Measurements from ENCODE around the gene COL26A1. TPM values are rescaled to one million over a fixed set of nuclear protein-coding genes. Genes with fewer than 3 reads are reported as not detected.

The COL26A1 gene
- polyA plus RNA-seq, 2 donors, result not detected

DNA sequence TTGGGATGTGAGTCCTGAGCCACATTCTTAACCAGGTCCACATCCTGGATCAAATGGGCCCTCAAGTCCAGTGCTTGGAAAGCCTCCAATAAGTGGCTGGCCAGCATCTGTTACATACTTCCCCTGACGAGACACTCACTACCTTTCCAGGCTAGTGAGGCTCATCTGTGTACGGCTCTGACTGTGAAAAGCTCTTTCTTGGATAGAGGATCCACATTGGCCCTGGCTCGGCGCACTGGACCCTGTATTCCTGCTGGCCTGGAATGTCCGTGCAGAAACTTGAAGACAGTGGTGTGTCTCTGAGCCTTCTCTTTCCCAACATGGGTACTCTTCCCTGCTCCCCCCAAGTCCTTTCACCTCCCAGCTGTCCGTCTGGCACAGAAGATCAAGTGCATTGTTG is 230.9 kb downstream of the COL26A1 start:
- Histone ChIP-seq H3K27me3 (ENCODE audit: control insufficient read depth in 1 of 2, insufficient read depth in 2 of 2, low read length in 2 of 2) (no peaks in the 10 kb centered on the region), H3K9me3 (ENCODE audit: control insufficient read depth in 2 of 2, insufficient read depth in 1 of 2, low read depth in 1 of 2, low read length in 1 of 2) (peaks cover 0 to 3% of the 10 kb centered on the region in 2 donors), H3K4me3 (ENCODE audit: low read depth in 1 of 2, low read length in 2 of 2) (no peak overlapping the region), H3K27ac (ENCODE audit: low read depth in 2 of 2, low read length in 1 of 2) (no peak overlapping the region), H3K4me1 (ENCODE audit: control insufficient read depth in 2 of 2, insufficient read depth in 2 of 2, low read length in 1 of 2) (peaks cover 0 to 4% of the 10 kb centered on the region in 2 donors), H3K36me3 (ENCODE audit: control insufficient read depth in 2 of 2, insufficient read depth in 2 of 2, low read length in 1 of 2) (no peaks in the 10 kb centered on the region)
- WGBS, 2 donors, result 88 to 90% methylated on average over 6 of the region's 6 CpGs

DNA sequence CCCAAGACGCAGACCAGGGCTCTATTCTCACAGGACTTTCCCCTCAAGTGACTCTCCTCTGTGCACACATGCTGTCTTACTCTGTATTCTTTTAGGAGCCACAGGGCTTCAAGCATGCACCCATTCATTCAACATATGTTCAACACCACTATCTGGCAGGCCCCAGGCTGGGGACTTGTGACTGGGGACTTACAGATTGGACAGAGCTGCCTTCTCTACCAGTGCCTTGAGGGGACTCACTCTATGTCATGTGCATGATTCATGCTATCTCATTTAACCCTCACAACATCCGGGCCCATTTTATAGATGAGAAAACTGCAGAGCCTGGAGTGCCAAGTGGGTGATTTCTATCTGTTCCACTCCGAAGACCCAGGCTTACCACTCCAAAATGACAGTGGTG is 232.1 kb downstream of the COL26A1 start:
- Histone ChIP-seq H3K4me1 (ENCODE audit: control insufficient read depth in 2 of 2, insufficient read depth in 2 of 2, low read length in 1 of 2) (peaks cover 0 to 4% of the 10 kb centered on the region in 2 donors), H3K36me3 (ENCODE audit: control insufficient read depth in 2 of 2, insufficient read depth in 2 of 2, low read length in 1 of 2) (no peaks in the 10 kb centered on the region), H3K27me3 (ENCODE audit: control insufficient read depth in 1 of 2, insufficient read depth in 2 of 2, low read length in 2 of 2) (no peaks in the 10 kb centered on the region), H3K9me3 (ENCODE audit: control insufficient read depth in 2 of 2, insufficient read depth in 1 of 2, low read depth in 1 of 2, low read length in 1 of 2) (peaks cover 0 to 3% of the 10 kb centered on the region in 2 donors), H3K27ac (ENCODE audit: low read depth in 2 of 2, low read length in 1 of 2) (no peak overlapping the region), H3K4me3 (ENCODE audit: low read depth in 1 of 2, low read length in 2 of 2) (no peak overlapping the region)
- 86 to 89% methylated on average over 3 of the region's 3 CpGs for WGBS, 2 donors

DNA sequence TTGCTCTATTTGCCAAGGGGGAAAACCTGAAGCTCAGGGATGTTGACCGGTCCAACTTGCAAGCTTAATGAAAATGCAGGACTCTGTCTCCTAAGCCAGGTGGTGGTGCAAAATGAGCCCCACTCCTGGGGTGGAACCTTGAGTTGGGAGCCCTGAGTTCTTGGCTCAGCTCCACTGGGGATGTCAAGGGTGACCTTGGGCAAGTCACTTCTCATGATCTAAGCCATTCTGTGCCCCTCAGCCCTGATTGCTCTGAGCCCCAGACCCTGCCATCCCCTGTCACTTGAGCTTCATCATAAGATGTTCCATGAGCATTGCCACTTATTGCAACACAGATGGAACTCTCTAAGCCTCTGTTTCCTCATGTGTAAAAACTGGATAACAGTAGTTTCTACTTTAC is 232.6 kb downstream of the COL26A1 start:
- Histone ChIP-seq H3K4me1 (ENCODE audit: control insufficient read depth in 2 of 2, insufficient read depth in 2 of 2, low read length in 1 of 2) (peaks cover 0 to 4% of the 10 kb centered on the region in 2 donors), H3K27me3 (ENCODE audit: control insufficient read depth in 1 of 2, insufficient read depth in 2 of 2, low read length in 2 of 2) (no peaks in the 10 kb centered on the region), H3K4me3 (ENCODE audit: low read depth in 1 of 2, low read length in 2 of 2) (no peak overlapping the region), H3K27ac (ENCODE audit: low read depth in 2 of 2, low read length in 1 of 2) (no peak overlapping the region), H3K9me3 (ENCODE audit: control insufficient read depth in 2 of 2, insufficient read depth in 1 of 2, low read depth in 1 of 2, low read length in 1 of 2) (peaks cover 0 to 3% of the 10 kb centered on the region in 2 donors), H3K36me3 (ENCODE audit: control insufficient read depth in 2 of 2, insufficient read depth in 2 of 2, low read length in 1 of 2) (no peaks in the 10 kb centered on the region)
- 95 to 100% methylated on average over 1 of the region's 1 CpG for WGBS, 2 donors

DNA sequence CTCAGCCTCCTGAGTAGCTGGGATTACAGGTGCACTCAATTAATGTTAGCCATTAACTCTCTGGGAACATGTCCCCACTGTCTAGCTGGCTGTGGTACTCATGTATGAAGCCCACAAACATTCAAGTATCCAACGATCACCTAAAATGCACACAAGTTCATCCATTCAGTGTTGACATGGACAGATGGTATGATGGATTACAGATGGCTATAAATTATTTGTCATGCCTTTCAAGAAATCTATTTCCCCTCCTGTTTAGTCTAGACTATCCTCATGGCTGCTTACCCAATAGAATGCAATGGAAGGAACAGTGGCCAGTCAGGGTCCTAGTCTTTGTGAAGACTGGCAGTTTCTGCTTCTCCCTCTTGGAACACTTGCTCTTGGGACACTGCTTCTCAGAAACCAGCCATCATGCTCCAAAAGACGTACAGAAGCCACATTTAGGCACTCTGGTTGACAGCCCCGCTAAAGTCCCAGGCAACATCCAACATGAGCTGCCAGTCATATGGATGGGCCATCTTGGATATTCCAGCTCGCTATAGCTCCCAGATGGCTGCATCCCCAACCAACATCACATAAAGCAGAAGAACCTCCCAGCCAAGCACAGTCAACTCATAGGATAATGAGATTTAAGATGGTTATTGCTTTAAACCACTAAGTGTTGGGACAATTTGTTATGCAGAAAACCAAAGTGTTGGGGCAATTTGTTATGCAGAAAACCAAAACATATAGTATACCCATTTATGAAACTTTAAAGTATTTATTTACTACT is 233.3 kb downstream of the COL26A1 start:
- Histone ChIP-seq H3K9me3 (ENCODE audit: control insufficient read depth in 2 of 2, insufficient read depth in 1 of 2, low read depth in 1 of 2, low read length in 1 of 2) (peaks cover 0 to 3% of the 10 kb centered on the region in 2 donors), H3K27ac (ENCODE audit: low read depth in 2 of 2, low read length in 1 of 2) (no peak overlapping the region), H3K4me1 (ENCODE audit: control insufficient read depth in 2 of 2, insufficient read depth in 2 of 2, low read length in 1 of 2) (no peaks in the 10 kb centered on the region), H3K36me3 (ENCODE audit: control insufficient read depth in 2 of 2, insufficient read depth in 2 of 2, low read length in 1 of 2) (no peaks in the 10 kb centered on the region), H3K27me3 (ENCODE audit: control insufficient read depth in 1 of 2, insufficient read depth in 2 of 2, low read length in 2 of 2) (no peaks in the 10 kb centered on the region), H3K4me3 (ENCODE audit: low read depth in 1 of 2, low read length in 2 of 2) (no peak overlapping the region)
- 86 to 91% methylated on average over 4 of the region's 4 CpGs for WGBS, 2 donors

DNA sequence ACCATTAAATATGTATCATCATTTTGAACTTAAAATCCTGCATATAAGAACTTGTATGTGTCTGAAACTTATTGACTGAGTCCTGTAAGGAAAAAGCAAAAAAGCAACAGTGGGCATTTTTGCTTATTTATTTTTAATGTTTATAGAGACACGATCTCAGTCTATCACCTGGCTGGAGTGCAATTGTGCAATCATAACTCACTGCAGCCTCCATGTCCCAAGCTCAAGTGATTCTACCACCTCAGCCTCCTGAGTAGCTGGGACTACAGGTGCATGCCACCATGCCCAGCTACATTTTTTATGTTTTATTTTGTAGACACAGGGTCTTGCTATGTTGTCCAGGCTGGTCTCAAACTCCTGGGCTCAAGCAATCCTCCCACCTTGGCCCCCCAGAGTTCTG is 234.2 kb downstream of the COL26A1 start:
- Histone ChIP-seq H3K4me1 (ENCODE audit: control insufficient read depth in 2 of 2, insufficient read depth in 2 of 2, low read length in 1 of 2) (no peaks in the 10 kb centered on the region), H3K36me3 (ENCODE audit: control insufficient read depth in 2 of 2, insufficient read depth in 2 of 2, low read length in 1 of 2) (no peaks in the 10 kb centered on the region), H3K9me3 (ENCODE audit: control insufficient read depth in 2 of 2, insufficient read depth in 1 of 2, low read depth in 1 of 2, low read length in 1 of 2) (peaks cover 0 to 4% of the 10 kb centered on the region in 2 donors), H3K4me3 (ENCODE audit: low read depth in 1 of 2, low read length in 2 of 2) (no peak overlapping the region), H3K27me3 (ENCODE audit: control insufficient read depth in 1 of 2, insufficient read depth in 2 of 2, low read length in 2 of 2) (no peaks in the 10 kb centered on the region), H3K27ac (ENCODE audit: low read depth in 2 of 2, low read length in 1 of 2) (no peak overlapping the region)
- WGBS, 2 donors, result 51 to 52% methylated on average over 1 of the region's 1 CpG

DNA sequence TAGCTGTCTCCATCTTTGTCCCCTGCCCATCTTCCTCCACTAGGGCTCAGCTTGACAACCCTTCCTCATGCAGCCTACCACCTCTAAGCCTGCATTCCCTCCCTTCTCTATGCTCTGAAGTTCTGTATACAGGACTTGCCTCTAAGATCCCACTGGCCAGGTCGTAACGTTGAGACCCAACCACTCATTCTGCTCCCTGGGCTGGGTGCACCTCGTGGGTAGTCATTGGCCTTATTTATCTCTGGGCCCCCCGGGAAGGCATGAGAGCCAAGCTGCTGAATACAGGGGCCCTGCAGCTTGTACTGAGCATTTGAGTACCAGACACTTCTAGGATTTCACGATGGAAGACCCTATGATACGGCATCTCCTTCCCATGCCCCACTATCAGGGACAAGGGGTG is 235.3 kb downstream of the COL26A1 start:
- H3K27me3 ChIP-seq (ENCODE audit: control insufficient read depth in 1 of 2, insufficient read depth in 2 of 2, low read length in 2 of 2), result no peaks in the 10 kb centered on the region
- peaks cover 0 to 5% of the 10 kb centered on the region in 2 donors for H3K9me3 ChIP-seq (ENCODE audit: control insufficient read depth in 2 of 2, insufficient read depth in 1 of 2, low read depth in 1 of 2, low read length in 1 of 2)
- no peak overlapping the region for H3K27ac ChIP-seq (ENCODE audit: low read depth in 2 of 2, low read length in 1 of 2)
- no peaks in the 10 kb centered on the region for H3K4me1 ChIP-seq (ENCODE audit: control insufficient read depth in 2 of 2, insufficient read depth in 2 of 2, low read length in 1 of 2)
- no peaks in the 10 kb centered on the region for H3K36me3 ChIP-seq (ENCODE audit: control insufficient read depth in 2 of 2, insufficient read depth in 2 of 2, low read length in 1 of 2)
- no peak overlapping the region for H3K4me3 ChIP-seq (ENCODE audit: low read depth in 1 of 2, low read length in 2 of 2)
- WGBS, 2 donors, result 75 to 90% methylated on average over 6 of the region's 6 CpGs

DNA sequence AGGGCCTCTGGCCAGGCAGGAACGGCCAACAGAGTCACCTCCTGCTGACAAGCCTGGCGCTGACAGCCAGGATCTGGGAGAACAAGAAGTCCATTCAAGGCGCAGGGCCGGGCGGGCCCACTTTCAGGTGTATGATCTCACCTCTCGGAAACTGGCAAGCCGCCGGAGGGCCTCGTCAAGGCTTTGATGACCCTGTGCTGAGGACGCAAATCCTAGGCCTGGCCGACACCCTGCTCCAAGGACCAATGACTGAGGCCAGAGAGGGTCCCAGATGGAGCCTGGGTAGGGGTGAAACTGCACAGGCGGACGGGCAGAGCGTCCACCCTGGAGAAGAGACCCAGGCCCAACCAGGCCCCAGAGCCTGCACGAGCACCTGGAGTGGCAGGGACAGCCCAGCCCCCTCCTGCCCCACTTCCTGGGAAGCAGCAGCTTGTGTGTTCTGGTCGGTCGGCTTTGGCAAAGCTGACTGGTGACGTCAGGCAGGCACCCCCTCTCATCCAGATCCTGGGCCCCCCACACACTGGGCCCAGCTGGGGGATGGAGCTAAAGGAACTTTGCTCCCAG is 235.8 kb downstream of the COL26A1 start:
- 75 to 77% methylated on average over 18 of the region's 18 CpGs for WGBS, 2 donors
- peaks cover 0 to 5% of the 10 kb centered on the region in 2 donors for H3K9me3 ChIP-seq (ENCODE audit: control insufficient read depth in 2 of 2, insufficient read depth in 1 of 2, low read depth in 1 of 2, low read length in 1 of 2)
- no peak overlapping the region for H3K27ac ChIP-seq (ENCODE audit: low read depth in 2 of 2, low read length in 1 of 2)
- no peaks in the 10 kb centered on the region for H3K4me1 ChIP-seq (ENCODE audit: control insufficient read depth in 2 of 2, insufficient read depth in 2 of 2, low read length in 1 of 2)
- no peak overlapping the region for H3K4me3 ChIP-seq (ENCODE audit: low read depth in 1 of 2, low read length in 2 of 2)
- no peaks in the 10 kb centered on the region for H3K36me3 ChIP-seq (ENCODE audit: control insufficient read depth in 2 of 2, insufficient read depth in 2 of 2, low read length in 1 of 2)
- no peaks in the 10 kb centered on the region for H3K27me3 ChIP-seq (ENCODE audit: control insufficient read depth in 1 of 2, insufficient read depth in 2 of 2, low read length in 2 of 2)

DNA sequence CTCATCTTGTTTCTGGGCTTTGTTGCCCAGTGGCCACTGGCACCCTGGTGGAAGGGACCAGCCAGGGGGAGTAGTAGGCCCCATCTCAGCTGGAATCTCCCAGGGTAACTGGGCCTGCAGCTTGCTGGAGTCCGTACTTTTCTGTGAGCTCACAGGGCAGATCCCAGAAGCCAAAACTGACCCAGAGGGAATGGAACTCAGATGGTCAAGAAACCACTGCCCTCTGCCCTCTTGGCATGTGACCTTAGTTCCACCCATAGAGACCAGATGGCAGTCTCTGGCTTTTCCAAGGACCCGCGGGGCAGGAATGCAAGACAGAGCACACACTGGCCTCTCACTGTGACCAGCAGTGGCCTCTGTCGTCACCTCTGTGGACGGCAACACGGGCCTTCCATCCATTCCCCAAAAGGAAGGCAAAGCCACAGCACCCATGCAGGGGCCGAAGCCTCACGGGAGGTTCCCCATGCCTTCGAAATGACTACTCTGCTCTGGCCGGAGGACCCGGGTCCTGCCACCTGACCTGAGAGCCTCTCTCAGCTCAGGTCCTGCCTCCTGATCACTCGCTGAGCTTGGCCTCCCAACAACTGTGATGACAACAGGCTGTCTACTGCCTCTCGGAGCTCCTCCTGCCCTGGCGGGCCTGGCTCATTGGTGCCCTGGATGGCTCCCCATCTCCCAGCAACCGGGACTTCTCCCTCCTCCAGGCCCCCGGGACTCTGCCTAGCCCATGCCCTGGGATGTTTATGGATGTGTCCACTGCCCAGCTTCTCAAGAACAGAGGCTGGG is 236.5 kb downstream of the COL26A1 start:
- H3K9me3 ChIP-seq (ENCODE audit: control insufficient read depth in 2 of 2, insufficient read depth in 1 of 2, low read depth in 1 of 2, low read length in 1 of 2), result peaks cover 0 to 5% of the 10 kb centered on the region in 2 donors
- H3K36me3 ChIP-seq (ENCODE audit: control insufficient read depth in 2 of 2, insufficient read depth in 2 of 2, low read length in 1 of 2), result no peaks in the 10 kb centered on the region
- WGBS, 2 donors, result 81 to 84% methylated on average over 16 of the region's 16 CpGs
- no peaks in the 10 kb centered on the region for H3K4me1 ChIP-seq (ENCODE audit: control insufficient read depth in 2 of 2, insufficient read depth in 2 of 2, low read length in 1 of 2)
- H3K27me3 ChIP-seq (ENCODE audit: control insufficient read depth in 1 of 2, insufficient read depth in 2 of 2, low read length in 2 of 2), result no peaks in the 10 kb centered on the region
- H3K27ac ChIP-seq (ENCODE audit: low read depth in 2 of 2, low read length in 1 of 2), result no peak overlapping the region
- H3K4me3 ChIP-seq (ENCODE audit: low read depth in 1 of 2, low read length in 2 of 2), result no peak overlapping the region

DNA sequence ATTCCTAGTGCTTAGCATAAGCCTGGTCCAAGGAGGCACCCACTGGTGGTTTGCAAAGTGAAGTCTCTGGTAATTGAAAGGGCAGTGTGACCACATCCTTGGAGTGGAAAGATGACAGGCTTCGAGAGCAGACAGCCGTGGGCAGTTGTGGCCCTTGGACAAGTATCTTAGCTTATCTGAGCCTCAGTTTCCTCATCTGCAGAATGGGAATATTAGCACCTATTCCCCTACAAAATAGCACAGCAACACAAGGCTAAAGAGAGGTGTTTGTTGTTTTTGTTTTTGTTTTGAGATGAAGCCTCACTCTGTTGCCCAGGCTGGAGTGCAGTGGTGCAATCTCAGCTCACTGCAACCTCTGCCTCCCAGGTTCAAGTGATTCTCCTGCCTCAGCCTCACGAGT is 237.1 kb downstream of the COL26A1 start:
- WGBS, 2 donors, result 82% methylated on average over 3 of the region's 3 CpGs
- H3K9me3 ChIP-seq (ENCODE audit: control insufficient read depth in 2 of 2, insufficient read depth in 1 of 2, low read depth in 1 of 2, low read length in 1 of 2), result peaks cover 0 to 5% of the 10 kb centered on the region in 2 donors
- H3K4me3 ChIP-seq (ENCODE audit: low read depth in 1 of 2, low read length in 2 of 2), result no peak overlapping the region
- H3K4me1 ChIP-seq (ENCODE audit: control insufficient read depth in 2 of 2, insufficient read depth in 2 of 2, low read length in 1 of 2), result no peaks in the 10 kb centered on the region
- H3K27me3 ChIP-seq (ENCODE audit: control insufficient read depth in 1 of 2, insufficient read depth in 2 of 2, low read length in 2 of 2), result no peaks in the 10 kb centered on the region
- no peak overlapping the region for H3K27ac ChIP-seq (ENCODE audit: low read depth in 2 of 2, low read length in 1 of 2)
- no peaks in the 10 kb centered on the region for H3K36me3 ChIP-seq (ENCODE audit: control insufficient read depth in 2 of 2, insufficient read depth in 2 of 2, low read length in 1 of 2)

All from esophagus (tissue), 2 donors.